ENCODE results near the gene ASXL3. TPM values are rescaled to one million over a fixed set of nuclear protein-coding genes. Genes with fewer than 3 reads are reported as not detected.

ASXL3 gene
- total and polyA plus RNA-seq, 4 donors, result 0.19 to 1.3 (median 0.39) TPM

DNA sequence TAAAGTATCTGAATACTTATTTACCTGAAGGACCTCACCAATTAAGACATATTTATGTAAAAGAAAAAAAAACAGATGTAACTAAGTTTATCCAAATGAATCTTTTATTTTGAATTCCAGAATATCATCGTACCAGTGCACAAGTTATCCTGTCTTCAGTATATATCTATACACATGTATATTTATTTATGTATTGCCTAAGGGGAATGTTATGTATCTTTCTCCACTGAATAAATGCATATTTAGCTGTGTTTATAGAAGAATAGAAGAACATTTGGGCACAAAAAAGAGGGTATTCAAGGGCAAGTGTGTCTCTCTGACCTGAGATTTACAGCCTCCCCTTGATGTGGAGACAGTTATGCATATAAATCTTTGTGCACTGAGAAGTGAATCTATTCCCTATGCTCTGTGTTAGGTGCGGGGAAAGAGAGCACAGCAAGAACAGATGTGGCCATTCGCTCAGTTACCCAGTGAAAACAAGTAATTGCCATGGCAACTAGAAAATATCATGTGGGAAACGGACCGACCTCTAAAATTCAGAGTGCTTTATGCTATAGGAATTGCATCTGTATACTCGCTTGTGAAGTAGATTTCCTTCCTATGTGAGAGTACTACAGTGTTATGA is 39.5 kb upstream of the ASXL3 start:
- TF ChIP-seq CTCF (IDR thresholded peaks at IDR 0.05; ENCODE audit: low read depth, low read length, missing input control) (no peak), EGR1 (IDR thresholded peaks at IDR 0.05; ENCODE audit: low read depth in 2 of 2) (no peak), NR2F2 (IDR thresholded peaks at IDR 0.05) (no peak), ATF3 (IDR thresholded peaks at IDR 0.05) (no peak), JUND (IDR thresholded peaks at IDR 0.05) (no peak), FOXA1 (IDR thresholded peaks at IDR 0.05) (no peak), RAD21 (IDR thresholded peaks at IDR 0.05) (no peak), RXRA (IDR thresholded peaks at IDR 0.05) (no peak)
- TF ChIP-seq, protein P1, sequence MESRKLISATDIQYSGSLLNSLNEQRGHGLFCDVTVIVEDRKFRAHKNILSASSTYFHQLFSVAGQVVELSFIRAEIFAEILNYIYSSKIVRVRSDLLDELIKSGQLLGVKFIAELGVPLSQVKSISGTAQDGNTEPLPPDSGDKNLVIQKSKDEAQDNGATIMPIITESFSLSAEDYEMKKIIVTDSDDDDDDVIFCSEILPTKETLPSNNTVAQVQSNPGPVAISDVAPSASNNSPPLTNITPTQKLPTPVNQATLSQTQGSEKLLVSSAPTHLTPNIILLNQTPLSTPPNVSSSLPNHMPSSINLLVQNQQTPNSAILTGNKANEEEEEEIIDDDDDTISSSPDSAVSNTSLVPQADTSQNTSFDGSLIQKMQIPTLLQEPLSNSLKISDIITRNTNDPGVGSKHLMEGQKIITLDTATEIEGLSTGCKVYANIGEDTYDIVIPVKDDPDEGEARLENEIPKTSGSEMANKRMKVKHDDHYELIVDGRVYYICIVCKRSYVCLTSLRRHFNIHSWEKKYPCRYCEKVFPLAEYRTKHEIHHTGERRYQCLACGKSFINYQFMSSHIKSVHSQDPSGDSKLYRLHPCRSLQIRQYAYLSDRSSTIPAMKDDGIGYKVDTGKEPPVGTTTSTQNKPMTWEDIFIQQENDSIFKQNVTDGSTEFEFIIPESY (IDR thresholded peaks at IDR 0.05), result no peak
- WGBS, result 94% methylated on average over 6 of the region's 6 CpGs
- no peak overlapping the region for H3K4me3 ChIP-seq (ENCODE audit: low read depth in 1 of 3, low read length in 3 of 3)
- H3K27ac ChIP-seq (ENCODE audit: low read depth in 1 of 2, low read length in 2 of 2), result no peak overlapping the region
- H3K9me3 ChIP-seq (ENCODE audit: control insufficient read depth in 4 of 4, low read length in 3 of 4), result no peaks in the 10 kb centered on the region
- no peaks in the 10 kb centered on the region for H3K27me3 ChIP-seq (ENCODE audit: control insufficient read depth in 4 of 4, insufficient read depth in 4 of 4, low read length in 3 of 4)
- no peaks in the 10 kb centered on the region for H3K36me3 ChIP-seq (ENCODE audit: control insufficient read depth in 4 of 4, insufficient read depth in 3 of 4, low read depth in 1 of 4, low read length in 3 of 4)
- peaks cover 0 to 1% (median 0%) of the 10 kb centered on the region in 4 donors for H3K4me1 ChIP-seq (ENCODE audit: control insufficient read depth in 4 of 4, insufficient read depth in 4 of 4, low read length in 3 of 4)
- no peak overlapping the region for H3K9ac ChIP-seq (ENCODE audit: low read depth in 1 of 2, low read length in 2 of 2)
- DNase-seq (ENCODE audit: low spot score), result no peak

GRCh38 chr18:33540392-33540791 is 37.6 kb upstream of the ASXL3 start:
- Histone ChIP-seq H3K36me3 (ENCODE audit: control insufficient read depth in 4 of 4, insufficient read depth in 3 of 4, low read depth in 1 of 4, low read length in 3 of 4) (no peaks in the 10 kb centered on the region), H3K9me3 (ENCODE audit: control insufficient read depth in 4 of 4, low read length in 3 of 4) (no peaks in the 10 kb centered on the region), H3K27me3 (ENCODE audit: control insufficient read depth in 4 of 4, insufficient read depth in 4 of 4, low read length in 3 of 4) (no peaks in the 10 kb centered on the region), H3K9ac (ENCODE audit: low read depth in 1 of 2, low read length in 2 of 2) (no peak overlapping the region), H3K4me1 (ENCODE audit: control insufficient read depth in 4 of 4, insufficient read depth in 4 of 4, low read length in 3 of 4) (no peaks in the 10 kb centered on the region), H3K27ac (ENCODE audit: low read depth in 1 of 2, low read length in 2 of 2) (no peak overlapping the region), H3K4me3 (ENCODE audit: low read depth in 1 of 3, low read length in 3 of 3) (no peak overlapping the region)
- 78% methylated on average over 2 of the region's 2 CpGs for WGBS
- no peak for DNase-seq (ENCODE audit: low spot score)
- TF ChIP-seq SP1 (IDR thresholded peaks at IDR 0.05) (no peak), NR2F2 (IDR thresholded peaks at IDR 0.05) (no peak), HNF4A (conservative IDR thresholded peaks at IDR 0.05) (no peak), CTCF (IDR thresholded peaks at IDR 0.05; ENCODE audit: low read depth, low read length, missing input control) (no peak), HNF4G (IDR thresholded peaks at IDR 0.05) (no peak), EGR1 (IDR thresholded peaks at IDR 0.05; ENCODE audit: low read depth in 2 of 2) (no peak), RXRA (IDR thresholded peaks at IDR 0.05) (no peak), REST (IDR thresholded peaks at IDR 0.05) (no peak), FOXA1 (IDR thresholded peaks at IDR 0.05) (no peak)

All from liver (tissue), 9 donors.